H9 (cell line): ENCODE measurements around the gene CCSER1. TPM values are rescaled to one million over a fixed set of nuclear protein-coding genes. Genes with fewer than 3 reads are reported as not detected.
A peak's percentile ranks its signal among the peaks of the same experiment; 100 is the strongest.

Experiments
- DNase-seq: peaks from one replicate; pipeline ENCODE4 v3.0.0-alpha.2; 2017
- H2AFZ ChIP-seq: one replicate; pipeline ENCODE4 v1.6.1; 2013; ENCODE audit warnings: mild to moderate bottlenecking, low read length, control low read depth, moderate library complexity
- H2AK5ac ChIP-seq: 2 replicates; pipeline ENCODE4 v1.6.1; 2013; ENCODE audit warnings: low read length, control low read depth, mixed read lengths; ENCODE audit not compliant: insufficient read length
- H2BK120ac ChIP-seq: one replicate; pipeline ENCODE4 v1.6.1; 2013; ENCODE audit warnings: low read depth, mild to moderate bottlenecking, low read length, control low read depth, inconsistent platforms; ENCODE audit not compliant: poor library complexity, severe bottlenecking
- H2BK12ac ChIP-seq: 2 replicates; pipeline ENCODE4 v1.6.1; 2013; ENCODE audit warnings: low read length, control low read depth, mixed read lengths, low read depth; ENCODE audit not compliant: insufficient read length
- H2BK15ac ChIP-seq: 2 replicates; pipeline ENCODE4 v1.6.1; 2013; ENCODE audit warnings: low read depth, low read length, control low read depth
- H2BK20ac ChIP-seq: one replicate; pipeline ENCODE4 v1.6.1; 2013; ENCODE audit warnings: low read depth, mild to moderate bottlenecking, low read length, control low read depth, inconsistent platforms; ENCODE audit not compliant: poor library complexity, severe bottlenecking
- H2BK5ac ChIP-seq: 2 replicates; pipeline ENCODE4 v1.6.1; 2013; ENCODE audit warnings: low read length, control low read depth, mixed read lengths; ENCODE audit not compliant: insufficient read length
- H3K14ac ChIP-seq: 2 replicates; pipeline ENCODE4 v1.6.1; 2013; ENCODE audit warnings: low read length, control low read depth; ENCODE audit not compliant: insufficient read depth
- H3K18ac ChIP-seq: 2 replicates; pipeline ENCODE4 v1.6.1; 2013; ENCODE audit warnings: low read depth, mild to moderate bottlenecking, mixed read lengths, low read length, control low read depth; ENCODE audit not compliant: insufficient read length
- H3K23ac ChIP-seq: 2 replicates; pipeline ENCODE4 v1.6.1; 2013; ENCODE audit warnings: low read length, control low read depth, mixed read lengths, low read depth; ENCODE audit not compliant: insufficient read length
- H3K23me2 ChIP-seq: 2 replicates; pipeline ENCODE4 v1.6.1; 2013; ENCODE audit warnings: low read depth, mild to moderate bottlenecking, mixed read lengths, low read length, control low read depth; ENCODE audit not compliant: insufficient read length, poor library complexity, severe bottlenecking
- H3K27ac ChIP-seq: 2 replicates; pipeline ENCODE4 v1.5.1; 2013; ENCODE audit warnings: low read length, control low read depth, mixed read lengths, low read depth; ENCODE audit not compliant: insufficient read length
- H3K27me3 ChIP-seq: 2 replicates; pipeline ENCODE4 v1.6.1; 2013; ENCODE audit warnings: low read length, control low read depth, inconsistent platforms; ENCODE audit not compliant: insufficient read depth
- H3K4ac ChIP-seq: 2 replicates; pipeline ENCODE4 v1.6.1; 2013; ENCODE audit warnings: low read depth, mild to moderate bottlenecking, control low read depth, inconsistent platforms, low read length, moderate library complexity
- H3K4me1 ChIP-seq: 2 replicates; pipeline ENCODE4 v1.6.1; 2013; ENCODE audit warnings: low read length, control low read depth, inconsistent platforms; ENCODE audit not compliant: insufficient read depth
- H3K4me2 ChIP-seq: 2 replicates; pipeline ENCODE4 v1.6.1; 2013; ENCODE audit warnings: low read length, control low read depth, mixed read lengths; ENCODE audit not compliant: insufficient read length, insufficient read depth
- H3K56ac ChIP-seq: 2 replicates; pipeline ENCODE4 v1.6.1; 2013; ENCODE audit warnings: low read depth, mild to moderate bottlenecking, mixed read lengths, low read length, control low read depth; ENCODE audit not compliant: insufficient read length
- H3K79me1 ChIP-seq: 2 replicates; pipeline ENCODE4 v1.6.1; 2013; ENCODE audit warnings: low read depth, mild to moderate bottlenecking, moderate library complexity, low read length, control low read depth, inconsistent platforms; ENCODE audit not compliant: insufficient read depth, poor library complexity, severe bottlenecking
- H3K79me2 ChIP-seq: 2 replicates; pipeline ENCODE4 v1.6.1; 2013; ENCODE audit warnings: low read length, control low read depth, inconsistent platforms; ENCODE audit not compliant: insufficient read depth
- H3K9ac ChIP-seq: 2 replicates; pipeline ENCODE4 v1.6.1; 2013; ENCODE audit warnings: low read length, control low read depth, mixed read lengths; ENCODE audit not compliant: insufficient read length; ENCODE audit errors: extremely low read depth
- H3K9me3 ChIP-seq: one replicate; pipeline ENCODE4 v1.6.1; 2013; ENCODE audit warnings: low read depth, low read length, inconsistent platforms; ENCODE audit not compliant: control insufficient read depth
- H3T11ph ChIP-seq: one replicate; pipeline ENCODE4 v1.6.1; 2013; ENCODE audit warnings: mild to moderate bottlenecking, low read length, control low read depth, inconsistent platforms
- H4K20me1 ChIP-seq: one replicate; pipeline ENCODE4 v1.6.1; 2013; ENCODE audit not compliant: control insufficient read depth, insufficient read length, insufficient read depth
- H4K5ac ChIP-seq: 2 replicates; pipeline ENCODE4 v1.6.1; 2013; ENCODE audit warnings: low read depth, mild to moderate bottlenecking, mixed read lengths, low read length, control low read depth; ENCODE audit not compliant: insufficient read length
- H4K8ac ChIP-seq: replicated peaks from 2 replicates; pipeline ENCODE4 v1.6.1; 2013; ENCODE audit warnings: low read length, control low read depth, mixed read lengths, low read depth; ENCODE audit not compliant: insufficient read length
- H4K91ac ChIP-seq: 2 replicates; pipeline ENCODE4 v1.6.1; 2013; ENCODE audit warnings: low read depth, mild to moderate bottlenecking, moderate library complexity, mixed read lengths, low read length, control low read depth; ENCODE audit not compliant: insufficient read length
- H3K27ac Mint-ChIP-seq, 3 experiments: 2 replicates in 2 of 3; 3 replicates in 1 of 3; pipeline ENCODE4 v1.8.0; 2020 to 2021; ENCODE audit warnings: mixed read lengths in 3 of 3, mild to moderate bottlenecking in 1 of 3, moderate library complexity in 1 of 3
- H3K27me3 Mint-ChIP-seq: 2 replicates; pipeline ENCODE4 v1.8.0; 2021; ENCODE audit warnings: low read depth, mild to moderate bottlenecking, moderate library complexity, mixed read lengths
- H3K36me3 Mint-ChIP-seq, 3 experiments: 2 replicates in 2 of 3; 3 replicates in 1 of 3; pipeline ENCODE4 v1.8.0; 2020 to 2021; ENCODE audit warnings: low read depth in 3 of 3, mixed read lengths in 3 of 3; ENCODE audit not compliant: insufficient read depth in 1 of 3
- H3K4me1 Mint-ChIP-seq, 2 experiments: 2 replicates each; pipeline ENCODE4 v1.8.0; 2020; ENCODE audit warnings: mixed read lengths in 2 of 2
- H3K4me3 Mint-ChIP-seq, 2 experiments: 2 replicates in 1 of 2; 3 replicates in 1 of 2; pipeline ENCODE4 v1.8.0; 2020 to 2021; ENCODE audit warnings: mild to moderate bottlenecking in 2 of 2, mixed read lengths in 2 of 2, moderate library complexity in 1 of 2
- H3K9me3 Mint-ChIP-seq, 2 experiments: 2 replicates in 1 of 2; 3 replicates in 1 of 2; pipeline ENCODE4 v1.8.0; 2020; ENCODE audit warnings: mild to moderate bottlenecking in 2 of 2, mixed read lengths in 2 of 2, moderate library complexity in 1 of 2
- CTCF ChIP-seq: fragments of 200-600 bp; sonication (generic); conservative IDR thresholded peaks from 3 replicates; pipeline ENCODE4 v1.8.0; 2021; ENCODE audit warnings: antibody characterized with exemption, mild to moderate bottlenecking
- WGBS: extraction: QIAGEN DNeasy Blood & Tissue Kit; methylation state at CpG from one replicate; pipeline ENCODE4 v1.1.7; 2013; ENCODE audit warnings: missing lambda C conversion rate, low lambda C conversion rate, mixed read lengths; ENCODE audit not compliant: insufficient read length; ENCODE audit errors: extremely low coverage; 5-methylcytosine and 5-hydroxymethylcytosine counted together
- total RNA-seq: library from RNA; stranded (reverse); gene quantifications from 2 replicates; pipeline ENCODE4 v1.2.1, GENCODE V29; 2021

Gene CCSER1
- total RNA-seq, 1 experiment from 2014 or later: 0.37 TPM

- H4K91ac ChIP-seq: no peak overlapping the region
- no peaks in the 10 kb centered on the region for H3K79me2 ChIP-seq
- TF ChIP-seq CTCF: no peak
- no peak overlapping the region for H3K56ac ChIP-seq
- no peak overlapping the region for H3K4me2 ChIP-seq
- no peak overlapping the region for H3K4me3 Mint-ChIP-seq
- no peaks in the 10 kb centered on the region for H3K27me3 Mint-ChIP-seq
- no peak overlapping the region for H2BK20ac ChIP-seq
- H2AK5ac ChIP-seq: no peak overlapping the region
- no peaks in the 10 kb centered on the region for H3K27me3 ChIP-seq
- no peak overlapping the region for H3K27ac ChIP-seq
- H3K4me1 Mint-ChIP-seq: peaks cover 19 to 22% of the 10 kb centered on the region in 2 experiments
- no peak overlapping the region for H3K23ac ChIP-seq
- H3K23me2 ChIP-seq: no peaks in the 10 kb centered on the region
- no peak overlapping the region for H3K9ac ChIP-seq
- H3K4me1 ChIP-seq: no peaks in the 10 kb centered on the region
- H3K9me3 ChIP-seq: no peaks in the 10 kb centered on the region
- no peaks in the 10 kb centered on the region for H3K79me1 ChIP-seq
- H3T11ph ChIP-seq: no peak overlapping the region
- H2BK12ac ChIP-seq: no peak overlapping the region
- H2BK15ac ChIP-seq: no peak overlapping the region
- H3K36me3 Mint-ChIP-seq: peaks cover 0 to 11% (median 0%) of the 10 kb centered on the region in 3 experiments; a peak in 3 of 7 replicates
- H4K5ac ChIP-seq: no peak overlapping the region
- no peak overlapping the region for H3K14ac ChIP-seq
- H3K9me3 Mint-ChIP-seq: peaks cover 4 to 5% of the 10 kb centered on the region in 2 experiments; a peak in 1 of 5 replicates
- no peaks in the 10 kb centered on the region for H4K20me1 ChIP-seq
- no peak overlapping the region for H3K4ac ChIP-seq
- no CpG with 5 or more reads among the region's 3 CpGs for WGBS
- no peak for DNase-seq
- peak overlapping the region; percentile 7 to 92 (median 32); a peak in 6 of 7 replicates for H3K27ac Mint-ChIP-seq
- H3K18ac ChIP-seq: no peak overlapping the region
- no peak overlapping the region for H2AFZ ChIP-seq
- no peak overlapping the region for H2BK5ac ChIP-seq
- no peak overlapping the region for H4K8ac ChIP-seq
- H2BK120ac ChIP-seq: no peak overlapping the region
These were observed 410.3 kb downstream of the CCSER1 start for GRCh38 chr4:90537491-90537890.
